SU-DHL-6 (cell line): ENCODE measurements around the gene RRP12.

Experiments
- H2AFZ ChIP-seq: fragments of 200-600 bp; sonication (generic); 2 replicates; pipeline ENCODE4 v1.6.1; 2014; ENCODE audit warnings: low read depth, mild to moderate bottlenecking, moderate library complexity, mixed read lengths, antibody characterized with exemption, low read length; ENCODE audit not compliant: severe bottlenecking
- H3F3A ChIP-seq: fragments of 200-600 bp; shearing (Covaris generic); 2 replicates; pipeline ENCODE4 v1.6.0; 2016; ENCODE audit warnings: antibody characterized with exemption, mild to moderate bottlenecking; ENCODE audit not compliant: insufficient read depth
- H3K27ac ChIP-seq: fragments of 200-600 bp; sonication (generic); 2 replicates; pipeline ENCODE4 v1.5.1; 2016; ENCODE audit warnings: low read depth, mild to moderate bottlenecking, low read length, moderate library complexity, mixed read lengths
- H3K27me3 ChIP-seq: fragments of 200-600 bp; sonication (generic), shearing (Covaris generic); 2 replicates; pipeline ENCODE4 v1.6.0; 2014; ENCODE audit warnings: mild to moderate bottlenecking, low read length
- H3K36me3 ChIP-seq: fragments of 200-600 bp; sonication (generic); 2 replicates; pipeline ENCODE4 v1.6.1; 2014; ENCODE audit warnings: mild to moderate bottlenecking, low read length, mixed read lengths
- H3K4me2 ChIP-seq: fragments of 300-600, 200-600 bp; shearing (Covaris generic), sonication (generic); 2 replicates; pipeline ENCODE4 v1.6.0; 2014; ENCODE audit warnings: low read length, low read depth, mild to moderate bottlenecking; ENCODE audit not compliant: poor library complexity, severe bottlenecking
- H3K4me3 ChIP-seq: fragments of 200-600 bp; sonication (generic); 2 replicates; pipeline ENCODE4 v1.5.1; 2014; ENCODE audit warnings: antibody characterized with exemption, low read length, mild to moderate bottlenecking, mixed read lengths; ENCODE audit not compliant: insufficient read depth, poor library complexity, severe bottlenecking
- H3K79me2 ChIP-seq: fragments of 200-600 bp; sonication (generic); 2 replicates; pipeline ENCODE4 v1.6.1; 2014; ENCODE audit warnings: mild to moderate bottlenecking, low read length, moderate library complexity; ENCODE audit not compliant: insufficient read depth
- H3K9ac ChIP-seq: fragments of 200-600 bp; sonication (generic); 2 replicates; pipeline ENCODE4 v1.7.0; 2014; ENCODE audit warnings: mild to moderate bottlenecking, low read length
- H3K9me2 ChIP-seq: fragments of 200-600 bp; sonication (generic); replicated peaks from 2 replicates; pipeline ENCODE4 v1.6.1; 2014; ENCODE audit warnings: low read length; ENCODE audit not compliant: insufficient read depth
- H3K9me3 ChIP-seq: fragments of 200-600 bp; sonication (generic); 2 replicates; pipeline ENCODE4 v1.6.1; 2014; ENCODE audit warnings: low read length, mixed read lengths; ENCODE audit not compliant: insufficient read depth
- H4K20me1 ChIP-seq: fragments of 200-600 bp; sonication (generic); 2 replicates; pipeline ENCODE4 v1.6.1; 2014; ENCODE audit warnings: low read depth, mild to moderate bottlenecking, antibody characterized with exemption, low read length, moderate library complexity, mixed read lengths
- EZH2phosphoT487 ChIP-seq: fragments of 200-600 bp; sonication (generic), shearing (Covaris generic); conservative IDR thresholded peaks from 2 replicates; pipeline ENCODE4 v1.6.1; 2018; ENCODE audit warnings: mild to moderate bottlenecking, antibody characterized with exemption, low read length, moderate library complexity, mixed read lengths
- TF ChIP-seq, protein P1 (sequence below): fragments of 200-600 bp; sonication (generic); IDR thresholded peaks from one replicate; pipeline ENCODE4 v1.5.1; 2017; ENCODE audit warnings: antibody characterized with exemption, mild to moderate bottlenecking, low read length, moderate library complexity; ENCODE audit not compliant: insufficient read depth, poor library complexity, severe bottlenecking

The RRP12 gene

DNA sequence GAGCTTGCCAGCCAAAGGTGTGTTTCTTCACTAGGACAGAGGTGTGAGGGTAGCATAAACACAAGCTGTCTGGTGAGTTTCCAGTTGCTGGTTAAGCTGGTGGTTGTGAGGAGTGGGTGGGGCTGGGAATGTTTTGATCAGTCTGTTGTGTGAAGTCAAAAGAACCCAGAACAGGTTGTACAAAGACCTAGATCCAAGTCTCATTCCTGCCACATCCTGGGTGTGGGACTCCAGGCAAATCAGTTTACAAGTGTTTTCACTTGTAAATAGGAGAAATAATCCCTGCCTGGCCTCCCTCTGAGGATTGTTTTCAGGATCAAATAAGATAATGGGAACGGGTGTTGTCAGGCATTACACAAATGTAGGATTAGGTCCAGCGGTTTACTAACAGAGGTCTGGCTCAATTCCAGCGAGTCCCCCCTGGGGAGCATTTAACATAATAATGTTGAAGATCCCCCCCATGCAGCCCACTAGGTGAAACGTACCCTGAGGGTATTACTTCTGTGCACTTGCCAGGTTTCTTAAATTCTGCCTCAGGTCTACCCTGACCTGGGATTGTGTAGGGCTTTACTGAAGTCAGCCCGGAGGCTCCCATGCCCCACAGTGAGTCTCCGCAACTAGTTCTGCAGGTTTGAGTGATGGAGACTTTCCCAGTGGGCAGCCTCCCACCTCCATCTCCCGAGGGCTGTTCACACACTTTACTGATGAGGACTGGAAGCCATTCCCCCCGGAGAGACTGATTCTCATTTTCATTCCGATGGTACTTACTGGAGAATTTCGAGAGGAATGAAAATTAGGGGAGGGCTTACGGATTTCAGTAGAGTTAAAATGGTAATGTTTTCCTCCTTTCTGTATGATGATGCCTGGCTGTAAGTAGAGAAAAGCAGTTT lies 64.0 kb downstream of the RRP12 start:
- Histone ChIP-seq H3K36me3 (no peaks in the 10 kb centered on the region), H3K27ac (no peak overlapping the region), H3K79me2 (no peaks in the 10 kb centered on the region), H3K27me3 (no peaks in the 10 kb centered on the region), H3K9me3 (no peaks in the 10 kb centered on the region), H4K20me1 (no peaks in the 10 kb centered on the region), H3K4me2 (no peak overlapping the region), H2AFZ (no peak overlapping the region), H3K4me3 (no peak overlapping the region), H3K9ac (no peak overlapping the region), H3K9me2 (no peaks in the 10 kb centered on the region), H3F3A (peaks cover 11% of the 10 kb centered on the region; the same call in 1 of the 2 replicates)
- TF ChIP-seq, protein P1, sequence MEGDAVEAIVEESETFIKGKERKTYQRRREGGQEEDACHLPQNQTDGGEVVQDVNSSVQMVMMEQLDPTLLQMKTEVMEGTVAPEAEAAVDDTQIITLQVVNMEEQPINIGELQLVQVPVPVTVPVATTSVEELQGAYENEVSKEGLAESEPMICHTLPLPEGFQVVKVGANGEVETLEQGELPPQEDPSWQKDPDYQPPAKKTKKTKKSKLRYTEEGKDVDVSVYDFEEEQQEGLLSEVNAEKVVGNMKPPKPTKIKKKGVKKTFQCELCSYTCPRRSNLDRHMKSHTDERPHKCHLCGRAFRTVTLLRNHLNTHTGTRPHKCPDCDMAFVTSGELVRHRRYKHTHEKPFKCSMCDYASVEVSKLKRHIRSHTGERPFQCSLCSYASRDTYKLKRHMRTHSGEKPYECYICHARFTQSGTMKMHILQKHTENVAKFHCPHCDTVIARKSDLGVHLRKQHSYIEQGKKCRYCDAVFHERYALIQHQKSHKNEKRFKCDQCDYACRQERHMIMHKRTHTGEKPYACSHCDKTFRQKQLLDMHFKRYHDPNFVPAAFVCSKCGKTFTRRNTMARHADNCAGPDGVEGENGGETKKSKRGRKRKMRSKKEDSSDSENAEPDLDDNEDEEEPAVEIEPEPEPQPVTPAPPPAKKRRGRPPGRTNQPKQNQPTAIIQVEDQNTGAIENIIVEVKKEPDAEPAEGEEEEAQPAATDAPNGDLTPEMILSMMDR, result no peak
- TF ChIP-seq EZH2phosphoT487, result no peak

DNA sequence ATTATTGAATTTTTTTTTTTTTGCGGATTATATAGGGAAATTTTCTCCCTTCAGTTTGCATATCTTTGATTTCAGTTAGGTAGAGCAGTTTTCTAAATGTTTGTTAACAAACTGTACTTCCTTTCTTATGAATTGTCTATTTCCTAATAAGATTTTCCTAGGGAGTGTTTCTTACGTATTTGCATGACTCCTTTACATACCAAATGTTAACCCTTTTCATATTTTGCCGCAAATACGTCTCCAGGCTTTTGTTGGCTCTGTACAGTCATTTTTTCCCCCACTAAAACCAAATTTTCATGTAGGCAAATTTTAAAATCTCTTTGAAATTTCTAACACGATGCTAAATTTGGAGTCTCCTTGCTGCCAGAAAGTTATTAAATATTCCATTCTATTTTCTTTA lies 64.7 kb downstream of the RRP12 start:
- H3K36me3 ChIP-seq, result no peaks in the 10 kb centered on the region
- H4K20me1 ChIP-seq, result no peaks in the 10 kb centered on the region
- no peak for TF ChIP-seq EZH2phosphoT487
- TF ChIP-seq, protein P1, result no peak
- no peak overlapping the region for H3K4me3 ChIP-seq
- H3K27me3 ChIP-seq, result no peaks in the 10 kb centered on the region
- no peak overlapping the region for H3K9ac ChIP-seq
- no peaks in the 10 kb centered on the region for H3K79me2 ChIP-seq
- H3K4me2 ChIP-seq, result no peak overlapping the region
- H2AFZ ChIP-seq, result no peak overlapping the region
- no peaks in the 10 kb centered on the region for H3K9me3 ChIP-seq
- H3K27ac ChIP-seq, result no peak overlapping the region
- peaks cover 11% of the 10 kb centered on the region; the same call in 1 of the 2 replicates for H3F3A ChIP-seq
- H3K9me2 ChIP-seq, result no peaks in the 10 kb centered on the region

DNA sequence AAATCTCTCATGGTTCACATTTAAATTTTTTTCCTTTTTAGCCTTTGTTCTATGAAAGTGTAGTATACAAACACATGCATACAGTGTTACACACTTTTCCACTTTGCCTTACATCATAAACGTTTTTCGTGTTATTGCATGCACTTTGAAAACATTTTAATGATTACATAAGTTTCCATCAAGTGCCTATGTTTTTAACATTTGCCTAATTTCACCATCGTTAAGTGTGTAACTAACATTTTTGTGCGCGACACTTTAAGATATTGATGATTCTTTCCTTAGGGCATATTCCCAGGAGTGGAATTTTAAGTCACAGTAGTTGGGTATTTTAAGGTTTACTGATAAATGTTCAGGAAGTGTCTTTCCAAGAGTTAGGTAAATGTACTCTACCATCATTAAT lies 65.1 kb downstream of the RRP12 start:
- peaks cover 11% of the 10 kb centered on the region; the same call in 1 of the 2 replicates for H3F3A ChIP-seq

More for the DNA sequence above, 65.1 kb downstream of the RRP12 start:
- Histone ChIP-seq H4K20me1 (no peaks in the 10 kb centered on the region), H3K79me2 (no peaks in the 10 kb centered on the region), H3K27me3 (no peaks in the 10 kb centered on the region), H3K9ac (no peak overlapping the region), H3K36me3 (no peaks in the 10 kb centered on the region), H3K4me2 (no peak overlapping the region), H3K9me3 (no peaks in the 10 kb centered on the region), H3K27ac (no peak overlapping the region), H3K4me3 (no peak overlapping the region), H2AFZ (no peak overlapping the region), H3K9me2 (no peaks in the 10 kb centered on the region)
- TF ChIP-seq, protein P1, result no peak
- no peak for TF ChIP-seq EZH2phosphoT487
